HG03378 (cell line): ENCODE results near the gene VDAC1.
"Not testable (repeated sequence)": the region's sequence is repeated elsewhere in the genome, so short reads cannot be mapped to it uniquely, and the experiment has no call there.

ENCODE experiments used
- ATAC-seq: cut with Tn5 transposase; IDR thresholded peaks from one replicate; pipeline ENCODE4 v1.9.1; 2021; ENCODE audit warnings: mild to moderate bottlenecking, moderate library complexity; ENCODE audit not compliant: unreplicated experiment

The VDAC1 gene

DNA sequence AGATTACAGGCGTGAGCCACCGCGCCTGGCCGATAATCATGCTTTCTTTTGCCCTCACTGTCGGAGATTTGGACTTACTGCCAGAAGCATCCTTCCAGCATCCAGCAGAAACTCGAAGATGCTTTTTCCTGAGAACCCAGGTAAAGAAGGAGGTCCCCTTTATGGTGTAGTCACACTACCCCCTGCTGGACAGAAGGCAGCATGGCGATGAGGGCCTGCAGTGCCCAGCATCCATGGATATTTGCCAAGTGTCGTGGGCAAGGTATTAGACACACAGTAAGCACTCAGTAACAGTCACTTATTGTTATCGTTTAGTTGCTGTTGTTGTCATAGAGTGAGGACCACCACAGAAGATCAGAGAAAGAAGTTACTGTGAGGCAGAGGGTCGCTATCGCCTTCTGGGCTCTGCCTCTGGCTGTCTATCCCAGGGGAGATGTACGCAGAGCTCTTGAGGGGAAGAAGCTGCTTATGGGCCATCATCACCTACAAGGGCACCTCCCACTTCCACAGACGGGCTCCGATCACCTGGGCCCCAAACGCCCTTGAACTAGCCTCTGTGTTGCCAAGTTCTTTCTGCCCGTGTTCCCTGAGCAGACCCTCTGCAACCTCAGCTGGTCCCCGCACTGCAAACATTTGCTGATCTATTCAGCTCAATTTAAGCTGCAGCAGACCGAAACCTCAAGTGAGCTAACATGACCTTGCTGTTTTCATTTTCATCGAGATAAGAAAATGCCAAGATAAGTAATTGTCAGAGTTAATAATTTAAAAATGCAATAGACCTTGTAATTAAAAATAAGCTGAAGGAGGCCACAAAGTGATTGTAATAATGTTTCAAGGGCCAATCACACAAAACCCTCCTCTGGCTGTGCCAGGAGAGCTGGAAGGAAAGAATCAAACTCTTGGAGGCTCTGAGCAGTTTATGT, 60.3 kb downstream of the VDAC1 start:
- no peak for ATAC-seq

GRCh38 chr5:133943475-133943817, 61.3 kb downstream of the VDAC1 start:
- no peak for ATAC-seq

GRCh38 chr5:133942614-133943474, 61.9 kb downstream of the VDAC1 start:
- ATAC-seq, result no peak

DNA sequence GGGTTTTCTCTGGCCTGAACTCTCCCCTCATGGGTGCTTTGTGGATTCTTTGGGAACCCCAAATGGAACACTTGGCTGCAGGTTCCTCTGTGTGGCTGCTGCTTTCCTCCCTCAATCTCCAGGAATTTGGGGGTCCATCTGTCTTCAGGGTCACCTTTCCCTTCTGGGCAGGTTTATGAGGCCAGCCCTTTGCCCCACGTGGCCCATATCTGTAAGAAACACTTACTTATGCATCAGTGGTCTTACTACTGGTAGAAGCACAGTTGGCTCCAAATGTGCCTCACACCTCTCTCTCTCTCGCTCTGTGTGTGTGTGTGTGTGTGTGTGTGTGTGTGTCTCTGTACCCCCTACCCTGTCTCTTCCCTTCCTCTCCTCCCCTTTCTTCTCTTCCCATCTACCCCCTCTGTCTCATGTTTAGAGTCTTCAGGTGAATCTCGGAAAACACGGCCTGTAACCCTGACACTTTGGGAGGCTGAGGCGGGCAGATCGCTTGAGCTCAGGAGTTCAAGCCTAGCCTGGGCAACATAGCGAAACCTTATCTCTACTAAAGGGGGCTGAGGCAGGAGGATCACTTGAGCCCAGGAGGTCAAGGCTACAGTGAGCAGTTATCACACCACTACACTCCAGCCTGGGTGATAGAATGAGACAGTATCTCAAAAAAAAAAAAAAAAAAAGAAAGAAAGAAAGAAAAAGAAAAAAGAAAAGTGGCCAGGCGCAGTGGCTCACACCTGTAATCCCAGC, 63.1 kb downstream of the VDAC1 start:
- ATAC-seq, result no peak

- no peak for ATAC-seq
These were observed 65.1 kb downstream of the VDAC1 start for GRCh38 chr5:133939668-133940067.

GRCh38 chr5:133938929-133939328, 65.8 kb downstream of the VDAC1 start:
- no peak for ATAC-seq

- no peak for ATAC-seq
These were observed 66.5 kb downstream of the VDAC1 start for GRCh38 chr5:133938039-133938821.

GRCh38 chr5:133937628-133938027, 67.1 kb downstream of the VDAC1 start:
- ATAC-seq, result not testable (repeated sequence)

GRCh38 chr5:133936651-133937015, 68.1 kb downstream of the VDAC1 start:
- no peak for ATAC-seq

DNA sequence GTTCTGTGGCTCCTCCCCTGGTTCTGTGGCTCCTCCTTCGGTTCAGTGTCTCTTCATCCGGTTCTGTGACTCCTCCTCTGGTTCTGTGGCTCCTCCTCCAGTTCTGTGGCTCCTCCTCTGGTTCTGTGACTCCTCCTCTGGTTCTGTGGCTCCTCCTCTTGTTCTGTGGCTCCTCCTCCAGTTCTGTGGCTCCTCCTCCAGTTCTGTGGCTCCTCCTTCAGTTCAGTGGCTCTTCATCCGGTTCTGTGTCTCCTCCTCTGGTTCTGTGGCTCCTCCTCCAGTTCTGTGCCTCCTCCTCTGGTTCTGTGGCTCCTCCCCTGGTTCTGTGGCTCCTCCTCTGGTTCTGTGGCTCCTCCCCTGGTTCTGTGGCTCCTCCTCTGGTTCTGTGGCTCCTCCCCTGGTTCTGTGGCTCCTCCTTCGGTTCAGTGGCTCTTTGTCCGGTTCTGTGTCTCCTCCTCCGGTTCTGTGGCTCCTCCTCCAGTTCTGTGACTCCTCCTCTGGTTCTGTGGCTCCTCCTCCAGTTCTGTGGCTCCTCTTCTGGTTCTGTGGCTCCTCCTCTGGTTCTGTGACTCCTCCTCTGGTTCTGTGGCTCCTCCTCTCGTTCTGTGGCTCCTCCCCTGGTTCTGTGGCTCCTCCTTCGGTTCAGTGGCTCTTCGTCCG, 68.7 kb downstream of the VDAC1 start:
- not testable (repeated sequence) for ATAC-seq

GRCh38 chr5:133935667-133935940, 69.2 kb downstream of the VDAC1 start:
- no peak for ATAC-seq

- peak; percentile 41 for ATAC-seq
These were observed 69.7 kb downstream of the VDAC1 start for GRCh38 chr5:133934822-133935666.

- ATAC-seq, result no peak
These were observed 70.5 kb downstream of the VDAC1 start for GRCh38 chr5:133934311-133934710.

GRCh38 chr5:133933670-133934295, 71.0 kb downstream of the VDAC1 start:
- no peak for ATAC-seq

- no peak for ATAC-seq
These were observed 71.6 kb downstream of the VDAC1 start for GRCh38 chr5:133933169-133933509.

DNA sequence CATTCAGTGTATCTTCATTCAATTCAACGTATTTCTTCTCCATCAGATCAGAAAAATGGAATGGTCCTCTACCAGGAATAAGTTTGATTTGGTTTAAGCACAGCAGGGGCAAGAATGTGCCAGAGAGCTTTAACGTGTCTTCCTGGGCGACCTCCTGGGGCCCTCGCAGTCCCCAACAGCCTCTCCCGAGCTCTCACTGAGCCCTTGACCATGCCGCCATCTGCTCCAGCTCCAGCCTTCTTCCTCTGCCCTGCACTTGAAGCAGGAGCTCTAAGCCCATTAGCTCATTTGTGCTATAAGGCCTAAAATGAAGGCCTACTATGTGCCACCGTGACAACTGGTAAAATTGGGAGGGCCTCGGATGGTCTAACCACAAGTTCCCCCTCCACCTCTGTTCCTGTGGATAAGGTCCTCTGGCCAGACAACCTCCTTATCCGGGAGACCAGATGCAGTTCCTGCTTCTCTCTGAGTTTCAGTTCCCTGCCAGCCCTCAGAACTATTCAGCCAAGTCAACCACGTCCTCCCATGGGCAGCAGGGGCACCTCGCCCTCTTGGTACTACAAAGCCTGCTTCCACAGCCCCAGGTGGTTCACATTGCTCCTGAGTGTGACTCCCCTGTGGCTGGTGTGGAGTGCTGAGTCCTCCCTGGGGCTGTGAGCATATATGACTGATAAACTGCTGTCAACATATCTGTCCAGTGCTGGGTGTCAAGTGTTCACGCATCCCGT, 72.2 kb downstream of the VDAC1 start:
- no peak for ATAC-seq

GRCh38 chr5:133931546-133931945, 73.2 kb downstream of the VDAC1 start:
- no peak for ATAC-seq

DNA sequence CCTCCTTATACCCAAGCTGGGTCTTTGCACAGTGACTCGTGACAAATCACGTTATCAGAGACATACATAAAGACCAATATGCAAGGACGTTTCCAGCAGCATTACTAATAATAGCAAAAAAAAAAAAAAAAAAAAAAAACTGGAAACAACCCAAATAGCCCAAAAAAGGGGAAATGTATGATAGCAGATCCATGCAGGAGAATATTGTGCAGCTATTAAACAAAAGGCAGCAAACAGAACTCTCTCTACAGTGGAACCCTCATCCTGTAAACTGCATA, 74.0 kb downstream of the VDAC1 start:
- no peak for ATAC-seq
